A549 (cell line): ENCODE data around the gene RPL32. TPM values are rescaled to one million over a fixed set of nuclear protein-coding genes. Genes with fewer than 3 reads are reported as not detected.

Source experiments
- ATAC-seq, 2 experiments: fragments of 200-7000 bp in 1 of 2; fragments of >200 bp in 1 of 2; cut with Nextera tagmentation in 1 of 2; cut with Tn5 transposase in 1 of 2; 3 replicates each; pipeline versions ENCODE4 v1.8.0 to v1.9.1; 2018 to 2020; ENCODE audit warnings: mild to moderate bottlenecking in 1 of 2, moderate library complexity in 1 of 2
- CTCF ChIA-PET: fragments of 300-600 bp; sonication (Branson Sonifier 250); formaldehyde crosslinking; extraction: SDS; loops from one replicate; lab custom pipeline; 2021; ENCODE audit warnings: antibody characterized with exemption, inconsistent platforms; lab: Yijun Ruan, JAX
- POLR2A ChIA-PET: fragments of 350-600 bp; formaldehyde crosslinking; extraction: SDS; loops from one replicate; lab custom pipeline; 2021; ENCODE audit warnings: antibody characterized with exemption, inconsistent platforms; lab: Yijun Ruan, JAX
- DNase-seq, 2 experiments: peaks; one replicate each; pipeline versions ENCODE4 v3.0.0 to v3.0.0-alpha.2; 2011 to 2016; ENCODE audit warnings: low read depth in 1 of 2, low spot score in 1 of 2
- FAIRE-seq: peaks from 2 replicates; lab custom pipeline; 2011; peaks lifted over from hg19 to GRCh38; lab: Jason Lieb, UNC
- H3K27ac ChIP-seq, 2 experiments: fragments of >200 bp; sonication (Bioruptor Twin); formaldehyde crosslinking; 3 replicates each; pipeline ENCODE4 v1.5.1; 2016 to 2017
- H3K4me1 ChIP-seq: fragments of >200 bp; sonication (Bioruptor Twin); formaldehyde crosslinking; 3 replicates; pipeline ENCODE4 v1.6.1; 2016
- H3K4me2 ChIP-seq: fragments of >200 bp; sonication (Bioruptor Twin); formaldehyde crosslinking; 3 replicates; pipeline ENCODE4 v1.6.1; 2016
- H3K4me3 ChIP-seq: fragments of >200 bp; sonication (Bioruptor Twin); formaldehyde crosslinking; 3 replicates; pipeline ENCODE4 v1.5.1; 2016
- H3K9me3 ChIP-seq: fragments of >200 bp; sonication (Bioruptor Twin); formaldehyde crosslinking; 3 replicates; pipeline ENCODE4 v1.6.1; 2016
- BHLHE40 ChIP-seq: IDR thresholded peaks from 2 replicates; pipeline ENCODE4 v1.6.1; 2012; ENCODE audit warnings: low read depth, low read length, inconsistent platforms
- CBX8 ChIP-seq: fragments of 200-600 bp; sonication (generic); IDR thresholded peaks from 2 replicates; pipeline ENCODE4 v1.6.1; 2016
- CEBPB ChIP-seq, 2 experiments: fragments of >200 bp in 1 of 2; sonication (Bioruptor Twin) in 1 of 2; formaldehyde crosslinking in 1 of 2; IDR thresholded peaks; 2 replicates each; pipeline ENCODE4 v1.6.1; 2012 to 2016
- CHD2 ChIP-seq: fragments of 150-350 bp; IDR thresholded peaks from 2 replicates; pipeline ENCODE4 v1.6.1; 2014; ENCODE audit warnings: low read length; ENCODE audit not compliant: partially characterized antibody
- CHD4 ChIP-seq: fragments of 200-600 bp; sonication (generic); IDR thresholded peaks from 2 replicates; pipeline ENCODE4 v1.6.1; 2016; ENCODE audit warnings: antibody characterized with exemption, mild to moderate bottlenecking, borderline replicate concordance
- EP300 ChIP-seq, 2 experiments: fragments of >200 bp; sonication (Bioruptor Twin); formaldehyde crosslinking; IDR thresholded peaks; 2 replicates in 1 of 2; 3 replicates in 1 of 2; pipeline ENCODE4 v1.6.1; 2016 to 2017
- ESRRA ChIP-seq: fragments of 150-350 bp; IDR thresholded peaks from 2 replicates; pipeline ENCODE4 v1.6.1; 2014; ENCODE audit warnings: mild to moderate bottlenecking, low read length, borderline replicate concordance
- FOSL2 ChIP-seq, 2 experiments: fragments of 450-650 bp in 1 of 2; fragments of >200 bp in 1 of 2; sonication (Bioruptor Twin) in 1 of 2; formaldehyde crosslinking; IDR thresholded peaks; 2 replicates each; pipeline versions ENCODE4 v1.5.0 to v1.6.1; 2016 to 2020; ENCODE audit warnings: mild to moderate bottlenecking in 1 of 2, moderate library complexity in 1 of 2
- FOXS1 ChIP-seq: fragments of 250-450 bp; sonication (Bioruptor Pico); IDR thresholded peaks from 2 replicates; pipeline ENCODE4 v1.5.0; 2020; ENCODE audit warnings: mild to moderate bottlenecking, moderate library complexity
- HEYL ChIP-seq: fragments of 250-450 bp; sonication (Bioruptor Pico); IDR thresholded peaks from 2 replicates; pipeline ENCODE4 v1.8.0; 2021; ENCODE audit warnings: mild to moderate bottlenecking, moderate library complexity
- HOXB13 ChIP-seq: fragments of 250-450 bp; sonication (Bioruptor Pico); IDR thresholded peaks from 2 replicates; pipeline ENCODE4 v1.5.0; 2020; ENCODE audit warnings: low read depth, mild to moderate bottlenecking, moderate library complexity
- JUN ChIP-seq, 2 experiments: fragments of >200 bp; sonication (Bioruptor Twin); formaldehyde crosslinking; IDR thresholded peaks; 2 replicates in 1 of 2; 3 replicates in 1 of 2; pipeline ENCODE4 v1.6.1; 2016 to 2017
- JUNB ChIP-seq: fragments of >200 bp; sonication (Bioruptor Twin); formaldehyde crosslinking; IDR thresholded peaks from 2 replicates; pipeline ENCODE4 v1.6.1; 2016
- MAFK ChIP-seq: fragments of 450-650 bp; IDR thresholded peaks from 2 replicates; pipeline ENCODE4 v1.6.1; 2014; ENCODE audit not compliant: partially characterized antibody
- MAZ ChIP-seq: fragments of 150-350 bp; IDR thresholded peaks from 2 replicates; pipeline ENCODE4 v1.6.1; 2014; ENCODE audit warnings: antibody characterized with exemption, low read depth, low read length, borderline replicate concordance
- NR3C1 ChIP-seq: fragments of >200 bp; sonication (Bioruptor Twin); formaldehyde crosslinking; IDR thresholded peaks from 3 replicates; pipeline ENCODE4 v1.6.1; 2017
- POLR2A ChIP-seq: IDR thresholded peaks from 2 replicates; pipeline ENCODE4 v1.6.1; 2012; ENCODE audit warnings: mild to moderate bottlenecking, low read length
- POLR2AphosphoS2 ChIP-seq: conservative IDR thresholded peaks from 2 replicates; pipeline ENCODE4 v1.6.1; 2012; ENCODE audit warnings: low read length, improper control_type of control experiment, inconsistent platforms
- RNF2 ChIP-seq: fragments of 200-600 bp; sonication (generic); IDR thresholded peaks from 2 replicates; pipeline ENCODE4 v1.6.1; 2016; ENCODE audit warnings: low read depth, mild to moderate bottlenecking, antibody characterized with exemption, moderate library complexity, borderline replicate concordance
- SREBF2 ChIP-seq: fragments of 450-650 bp; IDR thresholded peaks from 2 replicates; pipeline ENCODE4 v1.6.1; 2014; ENCODE audit warnings: mild to moderate bottlenecking, moderate library complexity
- TFCP2L1 ChIP-seq: fragments of 250-450 bp; sonication (Bioruptor Pico); IDR thresholded peaks from 2 replicates; pipeline ENCODE4 v1.5.0; 2021; ENCODE audit warnings: mild to moderate bottlenecking
- TP53 ChIP-seq: fragments of 250-450 bp; sonication (Bioruptor Pico); IDR thresholded peaks from 2 replicates; pipeline ENCODE4 v1.5.0; 2021; ENCODE audit warnings: mild to moderate bottlenecking, moderate library complexity
- ZNF302 ChIP-seq: fragments of 250-450 bp; sonication (Bioruptor Pico); IDR thresholded peaks from 2 replicates; pipeline ENCODE4 v1.9.0; 2021; ENCODE audit warnings: inconsistent platforms, mild to moderate bottlenecking, moderate library complexity
- ZSCAN20 ChIP-seq: fragments of 250-450 bp; sonication (Bioruptor Pico); IDR thresholded peaks from 2 replicates; pipeline ENCODE4 v1.8.0; 2022; ENCODE audit warnings: mild to moderate bottlenecking, moderate library complexity
- WGBS: methylation state at CpG from one replicate; pipeline ENCODE4 v1.1.6; 2017; ENCODE audit errors: missing lambda C conversion rate; 5-methylcytosine and 5-hydroxymethylcytosine counted together
- polyA plus RNA-seq, 4 experiments: library from polyadenylated mRNA; depleted of rRNA in 3 of 4; stranded (reverse); fragments of >200 nt; fragmentation: RNase III in 1 of 4; extraction: RNeasy Plus Mini Kit Qiagen cat#74134 plus additional on column Dnase treatment in 1 of 4; gene quantifications; 2 replicates in 3 of 4; 3 replicates in 1 of 4; pipeline ENCODE4 v1.2.3, GENCODE V29; 2011 to 2017
- TF ChIP-seq, protein P1 (sequence below): fragments of 150-350 bp; IDR thresholded peaks from 2 replicates; pipeline ENCODE4 v1.6.1; 2014; ENCODE audit warnings: low read depth, mild to moderate bottlenecking, low read length
- TF ChIP-seq, protein P2 (sequence below): IDR thresholded peaks from 2 replicates; pipeline ENCODE4 v1.6.1; 2012
- TF ChIP-seq, protein P3 (sequence below): fragments of 250-450 bp; sonication (Bioruptor Pico); IDR thresholded peaks from 2 replicates; pipeline ENCODE4 v1.5.0; 2020; ENCODE audit warnings: low read depth, mild to moderate bottlenecking, moderate library complexity
- TF ChIP-seq, protein P4 (sequence below): fragments of 450-650 bp; IDR thresholded peaks from 2 replicates; pipeline ENCODE4 v1.6.1; 2014; ENCODE audit warnings: antibody characterized with exemption
- TF ChIP-seq, protein P5 (sequence below): fragments of 200-600 bp; sonication (generic); IDR thresholded peaks from 2 replicates; pipeline ENCODE4 v1.6.1; 2016; ENCODE audit warnings: antibody characterized with exemption, mild to moderate bottlenecking, moderate library complexity
- TF ChIP-seq, protein P6 (sequence below): IDR thresholded peaks from 2 replicates; pipeline ENCODE4 v1.6.1; 2012

RPL32 gene
- polyA plus RNA-seq, 2 of the 4 experiments (the other 2 are of a cell fraction), result 2,144 to 2,852 TPM

DNA sequence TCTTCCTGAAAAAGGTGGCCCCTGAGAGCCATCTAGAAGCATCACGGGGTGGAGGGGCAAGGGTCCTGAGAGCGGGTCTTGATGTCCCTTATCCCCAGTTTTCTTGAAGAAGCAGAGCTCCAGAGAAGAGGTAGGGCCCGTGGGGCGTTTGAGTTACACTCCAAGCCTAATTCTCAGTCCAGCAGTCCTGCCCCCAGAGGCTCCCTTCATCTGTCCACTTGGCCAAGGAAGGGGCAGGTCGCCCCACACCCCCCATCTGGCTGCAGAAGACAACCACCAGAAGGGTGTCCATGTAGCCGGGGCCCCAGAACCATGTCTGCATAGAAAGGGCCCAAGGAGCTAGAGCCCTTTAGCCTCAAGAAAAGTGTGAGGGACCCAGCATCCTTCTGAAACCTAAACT lies 25.5 kb upstream of the RPL32 start:
- H3K4me3 ChIP-seq, result no peak overlapping the region
- POLR2A ChIA-PET, result no interaction called here
- no peak for FAIRE-seq

DNA sequence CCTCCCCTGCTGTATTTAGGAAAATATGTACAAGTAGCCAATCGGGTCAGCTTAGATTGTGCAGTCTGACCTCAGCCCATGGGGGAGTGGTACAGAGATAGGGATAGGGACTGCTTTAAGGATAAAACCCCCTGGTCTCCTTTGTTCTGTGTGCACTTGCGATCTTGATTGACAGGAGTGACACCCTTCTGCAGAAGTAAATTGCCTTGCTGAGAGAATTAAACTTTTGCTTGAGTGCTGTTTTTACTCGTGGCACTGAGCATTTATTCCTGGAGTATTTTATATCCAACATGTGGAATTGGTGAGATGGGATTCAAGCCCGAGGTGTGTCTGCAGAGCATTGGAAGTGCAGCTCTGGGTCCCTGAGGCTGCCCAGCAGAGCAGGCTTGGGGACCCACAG lies 23.9 kb upstream of the RPL32 start:
- Histone ChIP-seq H3K4me2 (no peak overlapping the region), H3K9me3 (peaks cover 10% of the 10 kb centered on the region; the same call in 2 of the 3 replicates), H3K4me1 (peaks cover 4% of the 10 kb centered on the region; the same call in 2 of the 3 replicates), H3K27ac (no peak overlapping the region), H3K4me3 (no peak overlapping the region)
- CTCF ChIA-PET, result interaction anchor here (1.3 to 5.5 kb wide), 2 partner anchors 26 to 130 kb away, joined by 3 to 28 read pairs; no protein-coding TSS in a partner anchor
- no peak for TF ChIP-seq MAZ
- no peak for TF ChIP-seq BHLHE40
- TF ChIP-seq CHD4, result no peak
- TF ChIP-seq HOXB13 (CRISPR knock-in tag), result no peak
- TF ChIP-seq SREBF2, result no peak
- TF ChIP-seq ZSCAN20 (CRISPR knock-in tag), result no peak
- TF ChIP-seq POLR2A, result no peak
- no peak for TF ChIP-seq JUN (IDR thresholded peaks at IDR 0.05)
- TF ChIP-seq TP53 (CRISPR knock-in tag), result no peak
- no peak for TF ChIP-seq ESRRA
- no peak for TF ChIP-seq EP300 (IDR thresholded peaks at IDR 0.05)
- TF ChIP-seq, protein P1, sequence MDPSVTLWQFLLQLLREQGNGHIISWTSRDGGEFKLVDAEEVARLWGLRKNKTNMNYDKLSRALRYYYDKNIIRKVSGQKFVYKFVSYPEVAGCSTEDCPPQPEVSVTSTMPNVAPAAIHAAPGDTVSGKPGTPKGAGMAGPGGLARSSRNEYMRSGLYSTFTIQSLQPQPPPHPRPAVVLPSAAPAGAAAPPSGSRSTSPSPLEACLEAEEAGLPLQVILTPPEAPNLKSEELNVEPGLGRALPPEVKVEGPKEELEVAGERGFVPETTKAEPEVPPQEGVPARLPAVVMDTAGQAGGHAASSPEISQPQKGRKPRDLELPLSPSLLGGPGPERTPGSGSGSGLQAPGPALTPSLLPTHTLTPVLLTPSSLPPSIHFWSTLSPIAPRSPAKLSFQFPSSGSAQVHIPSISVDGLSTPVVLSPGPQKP, result no peak
- no peak for TF ChIP-seq RNF2
- TF ChIP-seq CBX8, result no peak
- TF ChIP-seq ZNF302, result no peak
- TF ChIP-seq, protein P2, sequence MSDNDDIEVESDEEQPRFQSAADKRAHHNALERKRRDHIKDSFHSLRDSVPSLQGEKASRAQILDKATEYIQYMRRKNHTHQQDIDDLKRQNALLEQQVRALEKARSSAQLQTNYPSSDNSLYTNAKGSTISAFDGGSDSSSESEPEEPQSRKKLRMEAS, result no peak
- POLR2A ChIA-PET, result no interaction called here
- FAIRE-seq, result no peak
- ATAC-seq, result no peak
- no peak for DNase-seq
- WGBS, result 43% methylated on average over 4 of the region's 4 CpGs

More for the DNA sequence above, 25.5 kb upstream of the RPL32 start:
- DNase-seq (no peak), ATAC-seq (no peak)
- Histone ChIP-seq H3K4me2 (no peak overlapping the region), H3K9me3 (peaks cover 10% of the 10 kb centered on the region; the same call in 2 of the 3 replicates), H3K4me1 (peaks cover 4% of the 10 kb centered on the region; the same call in 2 of the 3 replicates), H3K27ac (no peak overlapping the region)
- CTCF ChIA-PET, result interaction anchor here (1.2 to 3.1 kb wide), 8 partner anchors 9 to 128 kb away, joined by 3 to 19 read pairs (median 6); partner anchors contain the start of gene RPL32
- WGBS, result 26% methylated on average over 6 of the region's 6 CpGs
- TF ChIP-seq CHD2 (no peak), CEBPB (IDR thresholded peaks at IDR 0.05) (no peak), TFCP2L1 (CRISPR knock-in tag) (no peak), ESRRA (no peak), POLR2A (no peak), MAFK (no peak), RNF2 (no peak), NR3C1 (no peak), HEYL (CRISPR knock-in tag) (no peak), ZNF302 (no peak), BHLHE40 (no peak), FOXS1 (CRISPR knock-in tag) (no peak), JUNB (no peak), POLR2AphosphoS2 (no peak), FOSL2 (IDR thresholded peaks at IDR 0.05) (no peak), FOSL2 (CRISPR knock-in tag; IDR thresholded peaks at IDR 0.05) (no peak)
- TF ChIP-seq, protein P3, sequence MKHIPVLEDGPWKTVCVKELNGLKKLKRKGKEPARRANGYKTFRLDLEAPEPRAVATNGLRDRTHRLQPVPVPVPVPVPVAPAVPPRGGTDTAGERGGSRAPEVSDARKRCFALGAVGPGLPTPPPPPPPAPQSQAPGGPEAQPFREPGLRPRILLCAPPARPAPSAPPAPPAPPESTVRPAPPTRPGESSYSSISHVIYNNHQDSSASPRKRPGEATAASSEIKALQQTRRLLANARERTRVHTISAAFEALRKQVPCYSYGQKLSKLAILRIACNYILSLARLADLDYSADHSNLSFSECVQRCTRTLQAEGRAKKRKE (CRISPR knock-in tag), result no peak
- TF ChIP-seq, protein P1, result no peak
- TF ChIP-seq, protein P4, sequence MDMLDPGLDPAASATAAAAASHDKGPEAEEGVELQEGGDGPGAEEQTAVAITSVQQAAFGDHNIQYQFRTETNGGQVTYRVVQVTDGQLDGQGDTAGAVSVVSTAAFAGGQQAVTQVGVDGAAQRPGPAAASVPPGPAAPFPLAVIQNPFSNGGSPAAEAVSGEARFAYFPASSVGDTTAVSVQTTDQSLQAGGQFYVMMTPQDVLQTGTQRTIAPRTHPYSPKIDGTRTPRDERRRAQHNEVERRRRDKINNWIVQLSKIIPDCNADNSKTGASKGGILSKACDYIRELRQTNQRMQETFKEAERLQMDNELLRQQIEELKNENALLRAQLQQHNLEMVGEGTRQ, result no peak
- TF ChIP-seq, protein P5, sequence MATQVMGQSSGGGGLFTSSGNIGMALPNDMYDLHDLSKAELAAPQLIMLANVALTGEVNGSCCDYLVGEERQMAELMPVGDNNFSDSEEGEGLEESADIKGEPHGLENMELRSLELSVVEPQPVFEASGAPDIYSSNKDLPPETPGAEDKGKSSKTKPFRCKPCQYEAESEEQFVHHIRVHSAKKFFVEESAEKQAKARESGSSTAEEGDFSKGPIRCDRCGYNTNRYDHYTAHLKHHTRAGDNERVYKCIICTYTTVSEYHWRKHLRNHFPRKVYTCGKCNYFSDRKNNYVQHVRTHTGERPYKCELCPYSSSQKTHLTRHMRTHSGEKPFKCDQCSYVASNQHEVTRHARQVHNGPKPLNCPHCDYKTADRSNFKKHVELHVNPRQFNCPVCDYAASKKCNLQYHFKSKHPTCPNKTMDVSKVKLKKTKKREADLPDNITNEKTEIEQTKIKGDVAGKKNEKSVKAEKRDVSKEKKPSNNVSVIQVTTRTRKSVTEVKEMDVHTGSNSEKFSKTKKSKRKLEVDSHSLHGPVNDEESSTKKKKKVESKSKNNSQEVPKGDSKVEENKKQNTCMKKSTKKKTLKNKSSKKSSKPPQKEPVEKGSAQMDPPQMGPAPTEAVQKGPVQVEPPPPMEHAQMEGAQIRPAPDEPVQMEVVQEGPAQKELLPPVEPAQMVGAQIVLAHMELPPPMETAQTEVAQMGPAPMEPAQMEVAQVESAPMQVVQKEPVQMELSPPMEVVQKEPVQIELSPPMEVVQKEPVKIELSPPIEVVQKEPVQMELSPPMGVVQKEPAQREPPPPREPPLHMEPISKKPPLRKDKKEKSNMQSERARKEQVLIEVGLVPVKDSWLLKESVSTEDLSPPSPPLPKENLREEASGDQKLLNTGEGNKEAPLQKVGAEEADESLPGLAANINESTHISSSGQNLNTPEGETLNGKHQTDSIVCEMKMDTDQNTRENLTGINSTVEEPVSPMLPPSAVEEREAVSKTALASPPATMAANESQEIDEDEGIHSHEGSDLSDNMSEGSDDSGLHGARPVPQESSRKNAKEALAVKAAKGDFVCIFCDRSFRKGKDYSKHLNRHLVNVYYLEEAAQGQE, result no peak
- TF ChIP-seq, protein P6, sequence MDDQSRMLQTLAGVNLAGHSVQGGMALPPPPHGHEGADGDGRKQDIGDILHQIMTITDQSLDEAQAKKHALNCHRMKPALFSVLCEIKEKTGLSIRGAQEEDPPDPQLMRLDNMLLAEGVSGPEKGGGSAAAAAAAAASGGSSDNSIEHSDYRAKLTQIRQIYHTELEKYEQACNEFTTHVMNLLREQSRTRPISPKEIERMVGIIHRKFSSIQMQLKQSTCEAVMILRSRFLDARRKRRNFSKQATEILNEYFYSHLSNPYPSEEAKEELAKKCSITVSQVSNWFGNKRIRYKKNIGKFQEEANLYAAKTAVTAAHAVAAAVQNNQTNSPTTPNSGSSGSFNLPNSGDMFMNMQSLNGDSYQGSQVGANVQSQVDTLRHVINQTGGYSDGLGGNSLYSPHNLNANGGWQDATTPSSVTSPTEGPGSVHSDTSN, result no peak
